Measurements from ENCODE around the gene RPS14. TPM values are rescaled to one million over a fixed set of nuclear protein-coding genes. Genes with fewer than 3 reads are reported as not detected.

RPS14 gene
- total RNA-seq, result 1,578 TPM
- long read RNA-seq, transcript RPS14-205 (3 exons, 3,119 nt), result minor isoform, 5 of 519 reads
- long read RNA-seq, transcript RPS14-203 (5 exons, 569 nt), result major isoform, 487 of 519 reads
- long read RNA-seq, partial matches to known transcripts, result 16 of 519 reads
- long read RNA-seq, other reads (novel, unspliced or antisense), result 7 of 519 reads

- DNase-seq, result peak; percentile 97
- peak within 1 kb of the TSS; percentile 95 for H3K27ac ChIP-seq
- H3K4me3 ChIP-seq, result peak within 1 kb of the TSS; percentile 88
- peaks cover 32% of the 10 kb centered on the region for H3K36me3 ChIP-seq
- peaks cover 14% of the 10 kb centered on the region for H3K4me1 ChIP-seq
- H3K9me3 ChIP-seq, result no peaks in the 10 kb centered on the region
- TF ChIP-seq CTCF (IDR thresholded peaks at IDR 0.05), result peak; percentile 88
- intact Hi-C loops (cut with DNase I), result no loop called here
- H3K27me3 ChIP-seq, result no peaks in the 10 kb centered on the region
- ATAC-seq, result peak; percentile 97
These were observed at the start of gene RPS14 for GRCh38 chr5:150449517-150450339. Gene RPS14, minus strand, starts transcription at chr5:150449739. Its CDS starts 2,006 bp downstream, at chr5:150447733.

GRCh38 chr5:150498971-150499370 lies 49.4 kb upstream of the RPS14 start:
- Histone ChIP-seq H3K27ac (no peak overlapping the region), H3K9me3 (no peaks in the 10 kb centered on the region), H3K36me3 (no peaks in the 10 kb centered on the region), H3K4me3 (no peak overlapping the region), H3K4me1 (peaks cover 78% of the 10 kb centered on the region), H3K27me3 (no peaks in the 10 kb centered on the region)
- no peak for TF ChIP-seq CTCF (IDR thresholded peaks at IDR 0.05)
- intact Hi-C loops (cut with DNase I), result no loop called here
- DNase-seq (no peak), ATAC-seq (no peak)

GRCh38 chr5:150498501-150498900 lies 49.0 kb upstream of the RPS14 start:
- Histone ChIP-seq H3K27me3 (no peaks in the 10 kb centered on the region), H3K4me3 (no peak overlapping the region), H3K27ac (peak overlapping the region; percentile 69), H3K9me3 (no peaks in the 10 kb centered on the region), H3K36me3 (no peaks in the 10 kb centered on the region), H3K4me1 (peaks cover 74% of the 10 kb centered on the region)
- ATAC-seq, result no peak
- no peak for TF ChIP-seq CTCF (IDR thresholded peaks at IDR 0.05)
- DNase-seq, result no peak
- intact Hi-C loops (cut with DNase I), result no loop called here

GRCh38 chr5:150497989-150498317 lies 48.4 kb upstream of the RPS14 start:
- ATAC-seq, result no peak
- Histone ChIP-seq H3K4me1 (peaks cover 71% of the 10 kb centered on the region), H3K27me3 (no peaks in the 10 kb centered on the region), H3K4me3 (no peak overlapping the region), H3K27ac (peak overlapping the region; percentile 69), H3K36me3 (no peaks in the 10 kb centered on the region), H3K9me3 (no peaks in the 10 kb centered on the region)
- TF ChIP-seq CTCF (IDR thresholded peaks at IDR 0.05), result no peak
- DNase-seq, result no peak
- intact Hi-C loops (cut with DNase I), result no loop called here

DNA sequence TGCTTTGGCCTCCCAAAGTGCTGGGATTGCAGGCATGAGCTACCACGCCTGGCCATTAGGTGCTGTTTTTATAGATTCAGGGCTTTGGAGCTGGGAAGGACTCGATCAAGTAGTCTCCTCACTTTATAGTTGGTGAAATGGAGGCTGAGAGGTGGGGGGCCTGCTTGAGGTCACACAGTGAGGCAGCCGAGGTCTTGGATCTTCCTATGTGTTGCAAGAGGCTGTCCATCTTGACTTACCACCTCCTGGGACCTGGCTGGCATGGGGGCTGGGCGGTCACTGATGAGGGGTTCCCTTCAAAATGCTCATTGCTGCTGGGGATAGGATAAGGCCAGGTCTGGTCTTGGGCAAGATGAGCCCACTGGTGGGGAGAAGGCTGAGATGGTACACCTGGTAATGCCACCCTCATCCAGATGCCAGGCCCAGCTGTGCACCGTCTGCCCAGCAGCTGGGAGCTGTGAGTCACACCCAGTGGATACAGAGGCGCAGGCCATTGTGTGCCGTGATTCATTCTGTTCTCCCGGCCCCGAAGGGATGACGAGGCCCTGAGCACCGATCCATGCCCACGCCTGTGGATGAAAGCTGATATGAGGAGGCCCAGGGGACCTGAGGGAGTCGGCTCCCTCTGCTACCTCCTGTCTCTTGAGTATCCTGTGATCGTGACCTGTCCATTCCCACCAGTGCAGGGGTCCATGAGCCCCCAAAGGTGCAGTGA lies 47.9 kb upstream of the RPS14 start:
- TF ChIP-seq CTCF (IDR thresholded peaks at IDR 0.05), result no peak
- intact Hi-C loops (cut with DNase I), result no loop called here
- H3K4me1 ChIP-seq, result peaks cover 71% of the 10 kb centered on the region
- H3K27me3 ChIP-seq, result no peaks in the 10 kb centered on the region
- DNase-seq (no peak), ATAC-seq (peak; percentile 68)
- no peak overlapping the region for H3K4me3 ChIP-seq
- H3K36me3 ChIP-seq, result peaks cover 3% of the 10 kb centered on the region
- peak overlapping the region; percentile 69 for H3K27ac ChIP-seq
- H3K9me3 ChIP-seq, result no peaks in the 10 kb centered on the region
